Neural cell (in vitro differentiated cells): Measurements from ENCODE around the gene XPO4. TPM values are rescaled to one million over a fixed set of nuclear protein-coding genes. Genes with fewer than 3 reads are reported as not detected.

Source experiments
- H2AFZ ChIP-seq: fragments of 200-600, 300-800 bp; sonication (generic), shearing (Covaris generic); 2 replicates; pipeline ENCODE4 v1.6.0; 2014; ENCODE audit warnings: low read depth, mild to moderate bottlenecking, antibody characterized with exemption, low read length, moderate library complexity
- H3F3A ChIP-seq: fragments of 200-600 bp; shearing (Covaris generic); 2 replicates; pipeline ENCODE4 v1.6.1; 2016; ENCODE audit warnings: mild to moderate bottlenecking, moderate library complexity, mixed read lengths, antibody characterized with exemption, low read length; ENCODE audit not compliant: insufficient read depth, poor library complexity, severe bottlenecking
- H3K27ac ChIP-seq: fragments of 200-600, 300-800 bp; sonication (generic), shearing (Covaris generic); 2 replicates; pipeline ENCODE4 v1.5.1; 2014; ENCODE audit warnings: mild to moderate bottlenecking, low read length, moderate library complexity
- H3K27me3 ChIP-seq: fragments of 300-800, 200-600 bp; sonication (generic), shearing (Covaris generic); 2 replicates; pipeline ENCODE4 v1.6.0; 2014; ENCODE audit warnings: mild to moderate bottlenecking, low read depth, low read length, moderate library complexity; ENCODE audit not compliant: insufficient read depth
- H3K36me3 ChIP-seq: fragments of 300-800, 200-600 bp; sonication (generic), shearing (Covaris generic); 2 replicates; pipeline ENCODE4 v1.5.1; 2014; ENCODE audit warnings: mild to moderate bottlenecking, antibody characterized with exemption, low read length, moderate library complexity; ENCODE audit not compliant: insufficient read depth
- H3K4me2 ChIP-seq: fragments of 300-800, 200-600 bp; sonication (generic), shearing (Covaris generic); 2 replicates; pipeline ENCODE4 v1.6.0; 2014; ENCODE audit warnings: mild to moderate bottlenecking, low read length
- H3K4me3 ChIP-seq: fragments of 300-800, 200-600 bp; sonication (generic), shearing (Covaris generic); 2 replicates; pipeline ENCODE4 v1.5.1; 2014; ENCODE audit warnings: mild to moderate bottlenecking, low read length, moderate library complexity
- H3K79me2 ChIP-seq: fragments of 200-600 bp; shearing (Covaris generic); replicated peaks from 2 replicates; pipeline ENCODE4 v1.6.0; 2014; ENCODE audit warnings: mild to moderate bottlenecking, low read length, moderate library complexity; ENCODE audit not compliant: insufficient read depth
- H3K9ac ChIP-seq: fragments of 300-800, 200-600 bp; sonication (generic), shearing (Covaris generic); 2 replicates; pipeline ENCODE4 v1.6.1; 2016; ENCODE audit warnings: mild to moderate bottlenecking, low read length, mixed read lengths
- H3K9me2 ChIP-seq: fragments of 200-600 bp; shearing (Covaris generic); 2 replicates; pipeline ENCODE4 v1.6.1; 2016; ENCODE audit warnings: mild to moderate bottlenecking, low read length, mixed read lengths; ENCODE audit not compliant: insufficient read depth
- H3K9me3 ChIP-seq: fragments of 200-600, 300-800 bp; sonication (generic), shearing (Covaris generic); 2 replicates; pipeline ENCODE4 v1.6.1; 2016; ENCODE audit warnings: mild to moderate bottlenecking, mixed run types, low read length, moderate library complexity, mixed read lengths
- H4K20me1 ChIP-seq: fragments of 200-600 bp; shearing (Covaris generic); 2 replicates; pipeline ENCODE4 v1.6.1; 2016; ENCODE audit warnings: mild to moderate bottlenecking, mixed run types; ENCODE audit not compliant: insufficient read depth
- CTCF ChIP-seq: fragments of 450-650 bp; IDR thresholded peaks from 2 replicates; pipeline ENCODE4 v1.5.1; 2014; ENCODE audit warnings: antibody characterized with exemption, mild to moderate bottlenecking, moderate library complexity; ENCODE audit not compliant: poor library complexity, severe bottlenecking
- EP300 ChIP-seq: fragments of 450-650 bp; conservative IDR thresholded peaks from 2 replicates; pipeline ENCODE4 v1.6.1; 2014; ENCODE audit warnings: antibody characterized with exemption, mild to moderate bottlenecking, moderate library complexity; ENCODE audit not compliant: poor library complexity, severe bottlenecking
- EZH2 ChIP-seq: fragments of 200-600, 300-800 bp; shearing (Covaris generic), sonication (generic); IDR thresholded peaks from 2 replicates; pipeline ENCODE4 v1.6.1; 2014; ENCODE audit warnings: antibody characterized with exemption, low read length, borderline replicate concordance, mild to moderate bottlenecking; ENCODE audit not compliant: insufficient read depth, poor library complexity, severe bottlenecking
- MXI1 ChIP-seq: fragments of 450-650 bp; conservative IDR thresholded peaks from 2 replicates; pipeline ENCODE4 v1.6.1; 2014; ENCODE audit warnings: antibody characterized with exemption, mild to moderate bottlenecking; ENCODE audit not compliant: poor library complexity, severe bottlenecking
- POLR2AphosphoS5 ChIP-seq: IDR thresholded peaks from 2 replicates; pipeline ENCODE4 v1.6.1; 2012
- RAD21 ChIP-seq: fragments of 450-650 bp; conservative IDR thresholded peaks from 2 replicates; pipeline ENCODE4 v1.6.1; 2014; ENCODE audit warnings: antibody characterized with exemption, mild to moderate bottlenecking, moderate library complexity
- REST ChIP-seq: IDR thresholded peaks from 2 replicates; pipeline ENCODE4 v1.6.1; 2012; ENCODE audit warnings: borderline replicate concordance
- SMC3 ChIP-seq: fragments of 450-650 bp; conservative IDR thresholded peaks from 2 replicates; pipeline ENCODE4 v1.6.1; 2014; ENCODE audit warnings: antibody characterized with exemption, mild to moderate bottlenecking, moderate library complexity; ENCODE audit not compliant: poor library complexity
- TAF1 ChIP-seq: IDR thresholded peaks from 2 replicates; pipeline ENCODE4 v1.6.1; 2012; ENCODE audit warnings: low read depth
- polyA plus RNA-seq: library from polyadenylated mRNA; depleted of rRNA; stranded (reverse); fragments of >200 nt; gene quantifications from 2 replicates; pipeline ENCODE4 v1.2.3, GENCODE V29; 2014

The XPO4 gene
- polyA plus RNA-seq, 1 donor from 2014 or later, result 13.0 TPM

- Histone ChIP-seq H3K4me2 (no peak overlapping the region), H4K20me1 (no peaks in the 10 kb centered on the region), H3K79me2 (no peaks in the 10 kb centered on the region), H3K9ac (no peak overlapping the region), H3K27ac (no peak overlapping the region), H3K9me3 (no peaks in the 10 kb centered on the region), H3K4me3 (no peak overlapping the region), H3F3A (no peaks in the 10 kb centered on the region), H3K36me3 (no peaks in the 10 kb centered on the region), H2AFZ (no peak overlapping the region), H3K9me2 (no peaks in the 10 kb centered on the region), H3K27me3 (no peaks in the 10 kb centered on the region)
- no peak for TF ChIP-seq EP300
- no peak for TF ChIP-seq SMC3
- TF ChIP-seq REST, result no peak
- TF ChIP-seq EZH2, result no peak
- TF ChIP-seq CTCF, result no peak
- no peak for TF ChIP-seq MXI1
- TF ChIP-seq POLR2AphosphoS5, result no peak
- no peak for TF ChIP-seq RAD21
- TF ChIP-seq TAF1, result no peak
Observed at GRCh38 chr13:20799726-20800416, 102.7 kb downstream of the XPO4 start.

- Histone ChIP-seq H3K27me3 (no peaks in the 10 kb centered on the region), H3K9ac (no peak overlapping the region), H4K20me1 (no peaks in the 10 kb centered on the region), H3F3A (no peaks in the 10 kb centered on the region), H3K4me3 (no peak overlapping the region), H3K79me2 (no peaks in the 10 kb centered on the region), H3K36me3 (peaks cover 3% of the 10 kb centered on the region), H3K9me2 (no peaks in the 10 kb centered on the region), H3K27ac (no peak overlapping the region), H3K9me3 (no peaks in the 10 kb centered on the region), H2AFZ (no peak overlapping the region), H3K4me2 (no peak overlapping the region)
- TF ChIP-seq EP300 (no peak), POLR2AphosphoS5 (no peak), SMC3 (no peak), CTCF (no peak), RAD21 (no peak), EZH2 (no peak), REST (no peak), TAF1 (no peak), MXI1 (no peak)
Observed at GRCh38 chr13:20798027-20798426, 104.5 kb downstream of the XPO4 start.
